GM18508 (cell line): ENCODE results near the gene U2AF1L4.

ENCODE experiments used
- ATAC-seq: cut with Tn5 transposase; IDR thresholded peaks from one replicate; pipeline ENCODE4 v1.9.1; 2021; ENCODE audit warnings: moderate number of reproducible peaks; ENCODE audit not compliant: insufficient read depth, unreplicated experiment

The U2AF1L4 gene

DNA sequence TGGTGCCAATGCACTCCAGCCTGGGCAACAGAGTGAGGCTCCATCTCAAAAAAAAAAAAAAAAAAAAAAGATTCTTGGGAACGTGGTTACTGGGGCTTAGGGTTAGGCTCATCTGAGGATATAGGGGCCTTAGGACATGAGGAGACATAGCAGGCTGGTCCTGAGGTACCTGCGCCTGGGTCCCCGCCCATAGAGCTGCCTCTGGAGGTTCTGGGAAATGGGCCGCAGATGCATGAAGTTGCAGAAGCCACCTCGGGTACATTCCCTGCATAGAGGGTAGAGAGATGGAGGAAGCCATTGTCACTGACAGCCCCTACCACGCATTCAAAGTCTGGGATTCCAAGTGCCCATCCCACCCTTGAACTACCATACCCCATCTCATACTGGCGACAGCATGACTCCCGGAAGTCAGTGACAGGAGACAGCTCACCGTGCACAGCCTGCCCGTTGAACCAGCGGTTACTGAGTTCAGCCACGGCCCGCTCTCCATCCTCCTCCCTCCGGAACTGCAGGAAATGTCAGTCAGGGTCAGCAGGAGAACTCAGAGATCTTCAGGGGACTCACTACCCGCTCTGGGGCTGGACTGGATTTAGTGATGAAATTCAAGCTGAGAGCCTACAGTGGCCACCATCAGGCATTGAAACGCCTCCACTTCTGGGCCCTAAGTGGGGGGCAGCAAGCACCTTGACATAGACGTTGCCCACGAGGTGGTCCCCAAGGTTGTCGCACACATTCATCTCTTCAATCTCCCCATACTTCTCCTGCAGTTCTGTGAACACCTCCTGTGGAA lies 1.4 kb downstream of the U2AF1L4 start:
- ATAC-seq = no peak

- ATAC-seq = no peak
Measured at GRCh38 chr19:35742121-35742724, 3.0 kb downstream of the U2AF1L4 start, which contains the start of gene IGFLR1. Gene IGFLR1, minus strand, starts transcription at chr19:35742452. Its CDS starts 1,272 bp downstream, at chr19:35741180.

DNA sequence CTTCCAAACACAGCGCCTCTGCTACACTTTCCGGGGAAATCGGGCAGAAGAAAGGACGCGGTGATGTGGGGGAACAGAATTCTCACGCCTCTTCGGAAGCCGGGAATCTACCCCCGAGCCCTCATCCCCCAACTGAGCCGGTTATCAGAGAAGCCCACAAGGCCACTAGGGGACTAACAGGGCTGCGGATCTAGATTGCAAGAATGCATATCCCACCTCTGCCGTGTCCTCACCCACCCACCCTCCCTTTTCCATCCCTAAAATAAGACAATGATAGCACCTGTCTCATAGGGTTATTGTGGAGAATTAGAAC lies 4.1 kb downstream of the U2AF1L4 start:
- ATAC-seq = no peak

GRCh38 chr19:35740423-35741202 lies 4.6 kb downstream of the U2AF1L4 start:
- ATAC-seq = no peak

DNA sequence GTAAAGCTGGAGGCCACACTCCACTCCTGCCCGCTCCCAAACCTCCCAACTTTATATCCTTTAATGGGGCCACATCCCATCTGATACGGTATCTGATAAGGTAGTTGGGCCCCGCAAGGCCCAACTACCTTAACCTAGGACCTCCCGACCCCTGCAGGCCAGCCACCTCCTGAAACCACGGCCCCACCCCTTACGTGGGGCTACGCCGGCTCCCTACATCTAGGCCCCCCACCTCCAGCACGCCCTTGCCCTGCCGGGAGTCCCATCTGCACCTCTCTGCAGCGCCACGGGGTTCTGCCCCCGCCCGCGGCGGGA lies 5.2 kb downstream of the U2AF1L4 start:
- ATAC-seq = no peak

DNA sequence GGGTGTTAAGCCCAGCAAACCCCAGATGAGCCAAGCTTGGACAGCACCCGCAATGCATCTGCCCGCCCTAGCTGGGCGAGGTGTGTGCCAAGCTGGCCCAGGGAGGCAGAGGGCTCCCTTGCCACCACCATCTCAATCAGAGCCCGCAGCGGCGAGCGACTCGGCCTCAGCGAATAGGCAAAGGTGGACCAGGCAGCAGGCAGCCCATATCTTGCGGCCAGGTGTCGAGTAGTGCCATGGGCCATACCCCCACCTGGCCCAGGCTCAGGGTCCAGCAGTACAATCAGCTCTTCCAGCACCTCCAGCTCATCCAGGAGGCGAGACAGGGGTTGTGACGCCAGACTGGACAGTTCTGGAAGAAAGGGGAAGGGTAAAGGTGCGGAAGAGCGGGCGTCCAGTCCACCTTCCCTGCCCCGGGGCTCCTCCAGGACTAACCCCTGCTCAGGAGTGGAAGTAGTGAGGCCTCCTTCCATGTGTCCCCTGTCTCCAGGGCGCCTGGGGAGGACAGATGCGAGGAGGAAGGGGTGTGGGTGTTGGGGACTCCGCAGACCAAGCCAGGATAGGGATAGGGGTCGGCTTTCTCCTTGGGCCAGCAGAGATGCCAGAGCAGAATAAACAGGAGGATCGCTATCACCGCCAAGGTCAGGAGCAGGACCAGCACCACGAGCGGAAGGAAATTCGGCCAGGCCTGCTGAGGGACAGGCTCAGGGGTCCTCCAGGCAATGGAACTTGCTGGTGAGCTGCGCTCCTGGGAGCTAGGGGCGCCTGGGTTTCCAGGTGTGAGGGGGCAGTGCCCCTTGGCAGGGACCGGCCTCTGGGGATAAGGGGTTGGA lies 5.7 kb downstream of the U2AF1L4 start:
- ATAC-seq = no peak

DNA sequence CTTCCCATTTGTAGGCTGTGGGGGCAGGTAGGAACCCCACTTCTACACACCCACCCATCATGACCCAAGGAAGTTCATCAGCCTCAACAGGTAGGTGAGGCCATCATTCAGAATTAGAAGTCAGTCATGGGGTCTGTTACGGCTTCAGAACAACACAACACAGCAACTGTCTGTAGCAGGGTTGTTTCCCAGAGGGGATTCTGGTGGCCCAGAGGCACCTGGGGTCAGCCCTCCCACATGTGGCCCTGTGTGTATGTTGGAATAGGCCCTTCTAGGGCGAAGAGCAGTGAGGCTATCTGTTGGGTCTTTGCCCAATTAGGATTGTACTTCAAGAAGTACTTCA lies 6.4 kb downstream of the U2AF1L4 start:
- ATAC-seq = no peak

- no peak for ATAC-seq
Measured at GRCh38 chr19:35738021-35738886, 7.0 kb downstream of the U2AF1L4 start.

DNA sequence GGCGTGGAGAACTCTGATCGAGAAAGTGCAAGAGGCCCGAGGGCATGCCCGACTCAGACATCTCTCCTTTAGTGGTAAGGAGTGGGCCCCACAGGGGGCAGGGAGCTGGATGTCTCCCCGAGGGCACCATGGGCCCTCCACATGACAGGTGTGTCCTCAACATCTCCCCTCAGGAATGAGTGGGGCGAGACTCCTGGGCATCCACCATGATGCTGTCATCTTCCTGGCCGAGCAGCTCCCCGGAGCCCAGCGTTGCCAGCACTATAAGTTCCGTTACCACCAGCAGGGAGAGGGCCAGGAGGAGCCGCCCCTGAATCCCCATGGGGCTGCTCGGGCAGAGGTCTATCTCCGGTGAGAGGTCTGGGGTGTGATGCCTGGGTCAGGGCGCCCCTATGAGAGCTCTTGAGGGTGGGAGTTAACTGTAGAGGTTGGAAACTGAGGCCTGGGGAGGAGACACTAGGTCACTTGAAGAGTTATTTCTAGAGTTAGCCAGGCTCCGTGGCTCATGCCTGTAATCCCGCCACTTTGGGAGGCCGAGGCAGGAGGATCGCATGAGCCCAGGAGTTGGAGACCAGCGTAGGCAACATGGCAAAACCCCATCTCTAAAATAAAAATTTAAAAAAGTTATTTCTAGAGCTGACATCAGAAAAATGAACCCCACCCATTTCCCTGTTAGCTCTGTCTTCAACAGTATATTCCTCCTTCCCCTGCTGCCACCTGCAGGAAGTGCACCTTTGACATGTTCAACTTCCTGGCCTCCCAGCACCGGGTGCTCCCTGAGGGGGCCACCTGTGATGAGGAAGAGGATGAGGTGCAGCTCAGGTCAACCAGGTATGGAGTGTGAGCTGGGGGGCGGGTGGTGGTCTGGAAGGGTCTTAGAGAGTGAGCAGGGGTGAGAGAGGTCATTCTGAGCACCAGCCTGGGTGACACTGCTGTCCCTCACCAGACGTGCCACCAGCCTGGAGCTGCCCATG lies 8.0 kb downstream of the U2AF1L4 start:
- no peak for ATAC-seq

- no peak for ATAC-seq
Measured at GRCh38 chr19:35734889-35735288, 10.3 kb downstream of the U2AF1L4 start.

DNA sequence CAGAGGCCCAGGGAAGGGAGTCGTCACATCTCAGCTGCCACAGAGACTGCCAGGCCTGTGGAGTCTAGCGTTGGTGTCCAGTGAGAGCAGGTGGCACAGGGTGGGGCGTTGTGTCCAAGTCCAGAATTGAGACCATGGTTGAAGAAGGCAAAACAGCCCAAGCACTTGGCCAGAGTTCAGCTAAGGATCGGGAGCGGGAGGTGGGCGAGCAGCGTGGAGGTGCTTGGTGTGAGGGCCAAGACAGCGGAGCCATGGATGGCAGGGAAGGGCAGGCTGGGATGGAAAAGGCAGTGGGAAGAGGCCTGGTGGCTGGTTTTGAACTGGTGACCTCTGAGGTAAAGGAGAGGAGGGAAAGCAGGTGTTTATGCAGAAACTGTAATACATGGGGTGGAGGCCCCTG lies 10.9 kb downstream of the U2AF1L4 start:
- ATAC-seq = no peak

DNA sequence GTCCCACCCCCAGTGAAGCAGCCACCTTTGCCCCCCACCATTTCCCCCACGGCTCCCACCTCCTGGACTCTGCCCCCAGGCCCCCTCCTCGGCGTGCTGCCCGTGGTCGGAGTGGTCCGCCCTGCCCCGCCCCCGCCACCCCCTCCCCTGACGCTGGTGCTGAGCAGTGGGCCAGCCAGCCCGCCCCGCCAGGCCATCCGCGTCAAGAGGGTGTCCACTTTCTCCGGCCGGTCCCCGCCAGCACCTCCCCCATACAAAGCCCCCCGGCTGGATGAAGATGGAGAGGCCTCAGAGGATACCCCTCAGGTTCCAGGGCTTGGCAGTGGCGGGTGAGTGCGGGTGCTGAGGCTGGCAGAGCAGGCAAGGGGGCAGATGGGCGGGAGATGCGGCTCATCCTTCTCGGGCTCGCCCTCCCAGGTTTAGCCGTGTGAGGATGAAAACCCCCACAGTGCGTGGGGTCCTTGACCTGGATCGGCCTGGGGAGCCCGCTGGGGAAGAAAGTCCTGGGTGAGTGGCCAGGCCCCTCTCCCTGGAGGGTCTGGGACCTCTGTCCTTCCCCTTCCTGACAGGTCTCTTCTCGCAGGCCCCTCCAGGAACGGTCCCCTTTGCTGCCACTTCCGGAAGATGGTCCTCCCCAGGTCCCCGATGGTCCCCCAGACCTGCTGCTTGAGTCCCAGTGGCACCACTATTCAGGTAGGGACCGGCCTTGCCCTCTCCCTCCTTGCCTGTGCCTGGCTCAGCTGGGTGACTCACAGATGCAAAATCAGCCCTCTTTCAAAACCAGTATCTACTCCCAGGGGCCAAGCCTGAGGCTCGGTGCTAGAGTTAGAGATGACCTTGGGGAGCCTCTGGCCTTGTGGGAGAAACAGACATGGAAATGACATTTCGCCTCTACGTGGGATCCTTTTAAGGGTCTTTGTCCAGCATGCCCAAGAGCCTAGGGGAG lies 11.8 kb downstream of the U2AF1L4 start:
- ATAC-seq = no peak

GRCh38 chr19:35732540-35733179 lies 12.6 kb downstream of the U2AF1L4 start:
- no peak for ATAC-seq

DNA sequence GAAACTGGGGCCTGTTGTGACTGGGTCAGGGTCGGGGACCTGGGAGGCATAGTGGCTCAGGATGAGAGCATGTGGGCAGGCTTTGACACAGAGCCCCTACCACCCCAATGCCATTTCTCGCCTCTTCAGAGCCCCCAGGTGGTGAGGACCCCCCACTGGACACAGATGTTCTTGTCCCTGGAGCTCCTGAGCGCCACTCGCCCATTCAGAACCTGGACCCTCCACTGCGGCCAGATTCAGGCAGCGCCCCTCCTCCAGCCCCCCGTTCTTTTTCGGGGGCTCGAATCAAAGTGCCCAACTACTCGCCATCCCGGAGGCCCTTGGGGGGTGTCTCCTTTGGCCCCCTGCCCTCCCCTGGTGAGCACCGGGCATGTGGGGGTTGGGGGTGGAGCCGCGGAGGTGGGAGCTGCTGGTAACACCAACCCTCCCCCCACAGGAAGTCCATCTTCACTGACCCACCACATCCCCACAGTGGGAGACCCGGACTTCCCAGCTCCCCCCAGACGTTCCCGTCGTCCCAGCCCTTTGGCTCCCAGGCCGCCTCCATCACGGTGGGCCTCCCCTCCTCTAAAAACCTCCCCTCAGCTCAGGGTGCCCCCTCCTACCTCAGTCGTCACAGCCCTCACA lies 13.3 kb downstream of the U2AF1L4 start:
- no peak for ATAC-seq

DNA sequence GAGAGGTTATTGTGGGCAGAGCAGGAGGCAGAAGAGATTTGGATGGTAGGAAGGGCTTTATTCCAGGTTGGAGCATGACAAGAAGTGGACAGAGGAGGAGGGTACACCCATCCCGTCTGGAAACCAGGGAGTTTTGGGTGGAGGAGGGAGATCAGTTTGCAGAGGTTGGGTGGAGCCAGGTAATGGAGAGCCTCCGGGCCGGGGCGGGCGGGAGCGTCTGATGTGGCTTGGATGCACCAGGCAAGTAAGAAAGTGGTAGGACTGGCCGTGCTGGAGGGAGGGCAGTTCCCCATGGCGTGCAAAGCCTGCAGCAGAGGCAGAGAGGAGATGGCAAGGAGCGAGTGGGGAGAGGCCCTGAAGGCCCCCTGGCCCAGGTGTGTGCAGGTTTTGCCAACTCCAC lies 13.9 kb downstream of the U2AF1L4 start:
- no peak for ATAC-seq

GRCh38 chr19:35730326-35730725 lies 14.9 kb downstream of the U2AF1L4 start:
- no peak for ATAC-seq

DNA sequence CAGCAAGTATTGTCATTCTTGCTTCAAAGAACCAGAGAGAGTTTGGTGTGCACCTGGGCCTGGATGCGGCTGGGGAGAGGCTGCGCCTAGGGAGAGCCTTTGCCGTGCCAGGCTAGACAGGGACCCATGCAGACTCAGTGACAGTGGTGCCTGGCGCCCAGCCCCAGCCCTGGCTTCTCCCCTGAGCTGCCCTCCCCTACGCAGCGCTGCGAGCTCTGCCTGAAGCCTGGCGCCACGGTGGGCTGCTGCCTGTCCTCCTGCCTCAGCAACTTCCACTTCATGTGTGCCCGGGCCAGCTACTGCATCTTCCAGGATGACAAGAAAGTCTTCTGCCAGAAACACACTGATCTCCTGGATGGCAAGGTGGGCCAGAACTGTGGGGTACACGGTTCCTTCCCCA lies 15.5 kb downstream of the U2AF1L4 start:
- no peak for ATAC-seq
